ENCODE data around the gene SPTBN4. TPM values are rescaled to one million over a fixed set of nuclear protein-coding genes. Genes with fewer than 3 reads are reported as not detected.

The SPTBN4 gene
- total RNA-seq, 1 experiment from 2014 or later, result 0.82 TPM

DNA sequence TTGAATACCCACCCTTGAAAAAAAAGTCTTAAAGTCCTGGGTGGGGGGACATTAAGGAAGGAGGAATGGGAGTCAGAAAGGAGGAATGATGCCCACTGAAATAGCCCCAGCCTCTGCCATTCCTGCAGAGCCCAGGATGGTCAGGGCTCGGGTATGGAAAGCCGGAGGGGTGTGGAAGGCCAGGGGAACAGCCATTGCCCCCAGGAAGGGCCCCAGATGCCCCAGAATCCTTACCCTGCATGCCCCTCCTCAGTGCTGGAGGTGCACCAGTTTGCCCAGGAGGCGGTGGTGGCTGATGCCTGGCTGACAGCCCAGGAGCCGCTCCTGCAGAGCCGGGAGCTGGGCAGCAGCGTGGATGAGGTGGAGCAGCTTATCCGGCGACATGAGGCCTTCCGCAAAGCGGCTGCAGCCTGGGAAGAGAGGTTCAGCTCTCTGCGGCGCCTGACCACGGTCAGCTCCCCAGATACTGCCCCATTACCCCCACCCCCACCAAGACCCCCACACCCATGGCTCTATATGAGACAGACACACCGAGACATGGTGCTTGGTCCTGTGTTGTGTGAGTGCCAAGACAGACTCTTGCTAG is 99.2 kb downstream of the SPTBN4 start:
- DNase-seq, result no peak
- intact Hi-C loops (cut with micrococcal nuclease; ENCODE audit: unreplicated experiment), result no loop called here
- Histone ChIP-seq H3K9me3 (no peaks in the 10 kb centered on the region), H3K27me3 (replicated peaks; ENCODE audit: control insufficient read depth, insufficient read depth, low read length) (no peaks in the 10 kb centered on the region; the same call in 1 of the 2 replicates), H3K36me3 (ENCODE audit: control insufficient read depth, insufficient read depth, low read length) (no peaks in the 10 kb centered on the region), H3K4me1 (peaks cover 9% of the 10 kb centered on the region; the same call in 1 of the 2 replicates), H3K4me3 (ENCODE audit: low read depth, low read length) (no peak overlapping the region)
- Mint-ChIP-seq H3K4me1 (ENCODE audit: low read depth, unreplicated experiment) (peaks cover 11% of the 10 kb centered on the region), H3K27me3 (ENCODE audit: insufficient read depth, unreplicated experiment) (peaks cover 13% of the 10 kb centered on the region), H3K27ac (ENCODE audit: unreplicated experiment) (no peak overlapping the region), H3K36me3 (ENCODE audit: insufficient read depth, unreplicated experiment) (peaks cover 5% of the 10 kb centered on the region), H3K4me3 (ENCODE audit: unreplicated experiment) (peak overlapping the region; percentile 20), H3K9me3 (ENCODE audit: unreplicated experiment) (peaks cover 5% of the 10 kb centered on the region)
- BruUV-seq (replicated peaks), result no TSS peak
- TF ChIP-seq, protein P1, sequence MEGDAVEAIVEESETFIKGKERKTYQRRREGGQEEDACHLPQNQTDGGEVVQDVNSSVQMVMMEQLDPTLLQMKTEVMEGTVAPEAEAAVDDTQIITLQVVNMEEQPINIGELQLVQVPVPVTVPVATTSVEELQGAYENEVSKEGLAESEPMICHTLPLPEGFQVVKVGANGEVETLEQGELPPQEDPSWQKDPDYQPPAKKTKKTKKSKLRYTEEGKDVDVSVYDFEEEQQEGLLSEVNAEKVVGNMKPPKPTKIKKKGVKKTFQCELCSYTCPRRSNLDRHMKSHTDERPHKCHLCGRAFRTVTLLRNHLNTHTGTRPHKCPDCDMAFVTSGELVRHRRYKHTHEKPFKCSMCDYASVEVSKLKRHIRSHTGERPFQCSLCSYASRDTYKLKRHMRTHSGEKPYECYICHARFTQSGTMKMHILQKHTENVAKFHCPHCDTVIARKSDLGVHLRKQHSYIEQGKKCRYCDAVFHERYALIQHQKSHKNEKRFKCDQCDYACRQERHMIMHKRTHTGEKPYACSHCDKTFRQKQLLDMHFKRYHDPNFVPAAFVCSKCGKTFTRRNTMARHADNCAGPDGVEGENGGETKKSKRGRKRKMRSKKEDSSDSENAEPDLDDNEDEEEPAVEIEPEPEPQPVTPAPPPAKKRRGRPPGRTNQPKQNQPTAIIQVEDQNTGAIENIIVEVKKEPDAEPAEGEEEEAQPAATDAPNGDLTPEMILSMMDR (IDR thresholded peaks at IDR 0.05; ENCODE audit: insufficient read depth in 1 of 2, low read depth in 1 of 2, low read length in 1 of 2, severe bottlenecking in 1 of 2, unreplicated experiment in 1 of 2), result no peak
- CTCF ChIA-PET, result interaction anchor here (0.6 kb wide), 1 partner anchor 38 kb away, joined by 3 read pairs; no protein-coding TSS in a partner anchor
- POLR2A ChIA-PET, result no interaction called here

DNA sequence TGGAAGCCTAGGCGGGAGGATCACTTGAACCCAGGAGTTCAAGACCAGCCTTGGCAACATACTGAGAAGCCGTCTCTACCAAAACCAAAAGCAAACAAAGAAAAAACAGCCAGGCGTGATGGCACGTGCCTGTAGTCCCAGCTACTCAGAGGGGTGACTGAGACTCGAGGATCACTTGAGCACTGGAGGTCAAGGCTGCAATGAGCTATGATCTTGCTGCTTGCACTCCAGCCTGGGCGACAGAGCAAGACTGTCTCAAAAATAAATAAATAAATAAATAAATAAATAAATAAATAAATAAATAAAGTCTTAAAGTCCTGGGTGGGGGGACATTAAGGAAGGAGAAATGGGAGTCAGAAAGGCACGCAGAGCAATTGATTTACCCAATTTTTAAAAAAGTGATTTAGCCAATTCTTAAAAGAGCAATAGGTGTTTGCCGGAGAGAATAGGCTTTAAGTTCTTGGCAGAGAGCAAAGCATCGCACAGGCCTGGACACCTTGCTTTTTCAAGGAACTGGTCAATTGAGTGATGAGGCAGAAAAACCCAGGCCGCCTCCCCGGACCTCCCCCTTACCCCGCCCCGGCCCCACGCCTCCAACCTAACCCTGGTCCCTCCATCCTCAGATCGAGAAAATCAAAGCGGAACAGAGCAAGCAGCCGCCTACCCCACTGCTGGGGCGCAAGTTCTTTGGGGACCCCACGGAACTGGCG is 100.4 kb downstream of the SPTBN4 start:
- intact Hi-C loops (cut with micrococcal nuclease; ENCODE audit: unreplicated experiment), result no loop called here
- H3K36me3 ChIP-seq (ENCODE audit: control insufficient read depth, insufficient read depth, low read length), result no peaks in the 10 kb centered on the region
- peaks cover 5% of the 10 kb centered on the region for H3K36me3 Mint-ChIP-seq (ENCODE audit: insufficient read depth, unreplicated experiment)
- TF ChIP-seq, protein P1 (IDR thresholded peaks at IDR 0.05; ENCODE audit: insufficient read depth in 1 of 2, low read depth in 1 of 2, low read length in 1 of 2, severe bottlenecking in 1 of 2, unreplicated experiment in 1 of 2), result no peak
- ChIA-PET POLR2A (no interaction called here), CTCF (interaction anchor here (0.6 kb wide), 1 partner anchor 37 kb away, joined by 3 read pairs; no protein-coding TSS in a partner anchor)
- peak overlapping the region; percentile 14 for H3K4me3 Mint-ChIP-seq (ENCODE audit: unreplicated experiment)
- no peaks in the 10 kb centered on the region for H3K9me3 ChIP-seq
- peak overlapping the region; percentile 15; the same call in 1 of the 2 replicates for H3K4me3 ChIP-seq (ENCODE audit: low read depth, low read length)
- peaks cover 9% of the 10 kb centered on the region; the same call in 1 of the 2 replicates for H3K4me1 ChIP-seq
- H3K27me3 ChIP-seq (replicated peaks; ENCODE audit: control insufficient read depth, insufficient read depth, low read length), result no peaks in the 10 kb centered on the region; the same call in 1 of the 2 replicates
- peaks cover 8% of the 10 kb centered on the region for H3K27me3 Mint-ChIP-seq (ENCODE audit: insufficient read depth, unreplicated experiment)
- DNase-seq, result no peak
- no peak overlapping the region for H3K27ac Mint-ChIP-seq (ENCODE audit: unreplicated experiment)
- peaks cover 13% of the 10 kb centered on the region for H3K4me1 Mint-ChIP-seq (ENCODE audit: low read depth, unreplicated experiment)
- peaks cover 9% of the 10 kb centered on the region for H3K9me3 Mint-ChIP-seq (ENCODE audit: unreplicated experiment)
- BruUV-seq (replicated peaks), result no TSS peak

DNA sequence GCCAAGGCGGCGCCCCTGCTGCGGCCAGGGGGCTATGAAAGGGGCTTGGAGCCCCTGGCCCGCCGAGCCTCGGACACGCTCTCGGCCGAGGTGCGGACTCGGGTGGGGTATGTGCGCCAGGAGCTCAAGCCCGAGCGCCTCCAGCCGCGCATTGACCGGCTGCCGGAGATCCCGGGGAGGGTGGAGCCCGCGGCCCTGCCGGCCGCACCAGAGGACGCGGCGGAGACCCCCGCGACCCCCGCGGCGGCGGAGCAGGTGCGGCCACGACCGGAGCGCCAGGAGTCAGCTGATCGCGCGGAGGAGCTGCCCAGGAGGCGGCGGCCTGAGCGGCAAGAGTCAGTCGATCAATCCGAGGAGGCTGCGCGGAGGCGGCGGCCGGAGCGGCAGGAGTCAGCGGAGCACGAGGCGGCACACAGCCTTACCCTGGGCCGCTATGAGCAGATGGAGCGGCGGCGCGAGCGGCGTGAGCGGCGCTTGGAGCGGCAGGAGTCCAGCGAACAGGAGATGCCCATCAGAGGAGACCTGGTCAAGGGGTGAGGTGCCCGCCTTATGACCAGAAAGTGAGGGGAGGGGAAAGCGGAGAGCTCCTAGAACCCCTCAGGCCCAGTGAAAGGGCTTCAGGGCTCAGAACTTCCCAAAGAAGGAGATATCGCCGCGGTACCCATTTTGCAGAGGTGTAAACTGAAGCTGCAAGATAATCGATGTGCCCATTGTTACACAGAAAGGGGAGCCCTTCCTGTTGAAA is 101.1 kb downstream of the SPTBN4 start:
- H3K9me3 Mint-ChIP-seq (ENCODE audit: unreplicated experiment), result peaks cover 9% of the 10 kb centered on the region
- no peaks in the 10 kb centered on the region for H3K9me3 ChIP-seq
- H3K4me1 ChIP-seq, result peaks cover 9% of the 10 kb centered on the region; the same call in 1 of the 2 replicates
- no peak for DNase-seq
- peaks cover 8% of the 10 kb centered on the region for H3K27me3 Mint-ChIP-seq (ENCODE audit: insufficient read depth, unreplicated experiment)
- H3K4me1 Mint-ChIP-seq (ENCODE audit: low read depth, unreplicated experiment), result peaks cover 13% of the 10 kb centered on the region
- peaks cover 5% of the 10 kb centered on the region for H3K36me3 Mint-ChIP-seq (ENCODE audit: insufficient read depth, unreplicated experiment)
- CTCF ChIA-PET, result no interaction called here
- H3K27me3 ChIP-seq (replicated peaks; ENCODE audit: control insufficient read depth, insufficient read depth, low read length), result no peaks in the 10 kb centered on the region; the same call in 1 of the 2 replicates
- BruUV-seq (replicated peaks), result no TSS peak
- intact Hi-C loops (cut with micrococcal nuclease; ENCODE audit: unreplicated experiment), result no loop called here
- TF ChIP-seq, protein P1 (IDR thresholded peaks at IDR 0.05; ENCODE audit: insufficient read depth in 1 of 2, low read depth in 1 of 2, low read length in 1 of 2, severe bottlenecking in 1 of 2, unreplicated experiment in 1 of 2), result no peak
- H3K36me3 ChIP-seq (ENCODE audit: control insufficient read depth, insufficient read depth, low read length), result no peaks in the 10 kb centered on the region
- H3K4me3 Mint-ChIP-seq (ENCODE audit: unreplicated experiment), result peak overlapping the region; percentile 14
- POLR2A ChIA-PET, result no interaction called here
- peak overlapping the region; percentile 15; the same call in 1 of the 2 replicates for H3K4me3 ChIP-seq (ENCODE audit: low read depth, low read length)
- no peak overlapping the region for H3K27ac Mint-ChIP-seq (ENCODE audit: unreplicated experiment)
